ENCODE data around the gene BCL11B.

The BCL11B gene

GRCh38 chr14:99146616-99147365 lies 125.2 kb downstream of the BCL11B start:
- H3K4me3 ChIP-seq (ENCODE audit: control insufficient read depth, low read depth, low read length): no peak overlapping the region
- DNase-seq (ENCODE audit: low read depth): no peak
- TF ChIP-seq CTCF (IDR thresholded peaks at IDR 0.05; ENCODE audit: control insufficient read depth, insufficient read depth, low read depth, low read length, missing control alignments): no peak

DNA sequence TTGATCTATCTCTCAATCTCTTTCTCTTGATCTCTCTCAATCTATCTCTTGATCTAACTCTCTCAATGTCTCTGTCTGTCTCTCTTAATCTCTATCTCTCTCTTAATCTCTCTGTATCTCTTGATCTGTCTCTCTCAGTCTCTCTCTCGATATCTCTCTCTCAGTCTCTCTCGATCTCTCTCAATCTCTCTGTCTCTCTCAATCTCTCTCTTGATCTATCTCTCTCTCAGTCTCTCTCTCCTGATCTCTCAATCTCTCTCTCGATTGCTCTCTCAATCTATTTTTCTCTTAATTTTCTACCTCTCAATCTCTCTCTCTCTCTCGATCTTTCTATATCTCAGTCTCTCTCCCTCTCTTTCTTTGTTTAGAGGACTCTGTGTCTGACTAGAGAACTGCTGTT lies 126.7 kb downstream of the BCL11B start:
- DNase-seq (ENCODE audit: low read depth): no peak
- no peak for TF ChIP-seq CTCF (IDR thresholded peaks at IDR 0.05; ENCODE audit: control insufficient read depth, insufficient read depth, low read depth, low read length, missing control alignments)
- no peak overlapping the region for H3K4me3 ChIP-seq (ENCODE audit: control insufficient read depth, low read depth, low read length)

- no peak for DNase-seq (ENCODE audit: low read depth)
- no peak for TF ChIP-seq CTCF (IDR thresholded peaks at IDR 0.05; ENCODE audit: control insufficient read depth, insufficient read depth, low read depth, low read length, missing control alignments)
- H3K4me3 ChIP-seq (ENCODE audit: control insufficient read depth, low read depth, low read length): no peak overlapping the region
Measured at GRCh38 chr14:99143793-99144192, 128.2 kb downstream of the BCL11B start.

DNA sequence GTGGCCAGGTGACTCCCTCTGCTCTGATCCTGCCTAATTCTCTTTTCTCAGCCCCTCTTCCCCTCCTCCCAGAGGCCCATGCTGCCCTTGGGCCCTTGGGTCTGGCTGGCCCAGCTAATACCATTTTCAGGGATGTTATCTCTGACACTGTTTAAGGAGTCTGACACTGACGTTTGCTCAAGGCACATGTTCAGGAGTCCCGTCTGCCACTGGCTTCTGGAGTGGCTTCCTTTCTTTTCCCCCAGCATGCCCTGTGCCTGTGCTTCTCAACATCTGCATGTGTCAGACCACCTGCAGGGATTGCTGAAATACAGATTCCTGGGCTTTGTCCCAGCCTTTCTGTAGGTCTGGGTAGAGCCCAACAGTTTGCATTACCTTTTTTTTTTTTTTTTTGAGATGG lies 128.9 kb downstream of the BCL11B start:
- DNase-seq (ENCODE audit: low read depth): no peak
- no peak overlapping the region for H3K4me3 ChIP-seq (ENCODE audit: control insufficient read depth, low read depth, low read length)
- TF ChIP-seq CTCF (IDR thresholded peaks at IDR 0.05; ENCODE audit: control insufficient read depth, insufficient read depth, low read depth, low read length, missing control alignments): no peak

DNA sequence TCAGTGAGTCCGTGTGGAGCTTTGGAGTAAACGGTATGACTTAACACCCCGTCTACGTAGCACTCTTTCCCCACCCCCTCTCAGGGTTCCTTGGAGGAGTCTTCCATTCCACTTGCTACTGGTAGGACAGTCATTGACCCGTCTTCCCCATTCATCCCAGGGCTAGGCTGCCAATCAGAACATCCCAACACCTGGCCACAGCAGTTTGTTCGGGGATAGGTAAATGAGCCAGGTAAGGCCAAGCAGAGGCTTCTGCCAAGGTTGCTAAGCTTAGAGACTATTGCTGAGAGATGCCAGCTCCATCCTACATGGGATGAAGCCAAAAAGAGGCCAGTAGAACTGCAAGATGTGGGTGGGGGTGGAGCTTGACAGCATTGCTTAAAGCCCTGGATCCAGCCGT lies 130.8 kb downstream of the BCL11B start:
- no peak overlapping the region for H3K4me3 ChIP-seq (ENCODE audit: control insufficient read depth, low read depth, low read length)
- DNase-seq (ENCODE audit: low read depth): no peak
- no peak for TF ChIP-seq CTCF (IDR thresholded peaks at IDR 0.05; ENCODE audit: control insufficient read depth, insufficient read depth, low read depth, low read length, missing control alignments)

DNA sequence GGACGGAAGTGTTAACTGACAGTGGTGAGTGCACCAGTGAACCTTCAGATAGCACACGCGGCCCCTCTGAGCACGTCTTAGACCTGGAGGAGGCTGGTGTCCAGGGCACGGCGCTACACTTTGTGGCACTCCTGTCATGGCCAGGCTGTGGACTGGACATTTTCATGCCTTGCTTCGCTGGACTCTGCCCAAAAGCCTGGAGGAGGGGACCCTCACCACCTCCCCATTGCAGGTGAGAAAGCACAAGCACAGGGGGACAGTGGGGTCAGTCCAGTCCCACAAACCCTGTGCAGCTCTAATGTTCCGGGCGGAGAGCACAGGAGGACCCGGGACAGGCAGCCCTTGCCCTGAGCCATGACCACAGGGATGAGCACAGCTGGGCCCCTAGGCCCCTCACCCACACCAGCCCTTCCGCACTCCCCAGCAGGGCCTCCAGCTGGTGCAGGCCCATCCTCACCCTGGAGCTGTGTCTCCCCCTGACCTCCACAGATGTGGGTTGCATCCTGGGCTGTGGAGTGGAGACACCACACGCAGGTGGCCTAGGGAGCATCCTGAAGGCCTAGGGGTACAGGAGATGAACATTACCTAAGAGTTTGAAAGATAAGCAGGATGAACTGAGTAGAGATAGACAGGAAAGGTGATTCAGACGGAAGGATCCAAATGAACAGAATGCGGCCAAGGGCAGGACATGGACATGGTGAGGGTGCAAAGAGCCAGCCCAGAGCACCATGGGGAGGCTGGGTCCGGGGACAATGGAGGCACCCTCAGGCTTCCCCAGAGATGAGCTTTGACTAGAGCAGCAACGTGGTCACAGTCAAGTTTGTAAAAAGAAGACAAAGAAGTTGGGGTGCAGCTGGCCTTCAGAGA lies 132.8 kb downstream of the BCL11B start:
- no peak for DNase-seq (ENCODE audit: low read depth)
- no peak for TF ChIP-seq CTCF (IDR thresholded peaks at IDR 0.05; ENCODE audit: control insufficient read depth, insufficient read depth, low read depth, low read length, missing control alignments)
- no peak overlapping the region for H3K4me3 ChIP-seq (ENCODE audit: control insufficient read depth, low read depth, low read length)
